Left ventricle myocardium inferior (tissue), 1 donor: ENCODE results near the gene PFDN1. TPM values are rescaled to one million over a fixed set of nuclear protein-coding genes. Genes with fewer than 3 reads are reported as not detected.
A peak's percentile ranks its signal among the peaks of the same experiment; 100 is the strongest.

Source experiments
- DNase-seq: peaks from one replicate; pipeline ENCODE4 v3.0.0-alpha.2; 2020
- H3K27ac ChIP-seq: fragments of 200-600 bp; replicated peaks from 2 replicates; pipeline ENCODE4 v1.8.0; 2021
- H3K27me3 ChIP-seq: fragments of 200-600 bp; 2 replicates; pipeline ENCODE4 v1.8.0; 2021; ENCODE audit warnings: low read depth
- H3K36me3 ChIP-seq: fragments of 200-600 bp; 2 replicates; pipeline ENCODE4 v1.8.0; 2021
- H3K4me1 ChIP-seq: fragments of 200-600 bp; 2 replicates; pipeline ENCODE4 v1.8.0; 2021
- H3K4me3 ChIP-seq: fragments of 200-600 bp; 2 replicates; pipeline ENCODE4 v1.8.0; 2021; ENCODE audit warnings: mild to moderate bottlenecking, moderate library complexity
- H3K9me3 ChIP-seq: fragments of 200-600 bp; replicated peaks from 2 replicates; pipeline ENCODE4 v1.8.0; 2021
- intact Hi-C: fragments of 100-400 bp; cut with micrococcal nuclease; formaldehyde crosslinking; loops from one replicate; pipeline ENCODE4 v1.11.0; 2022
- total RNA-seq: library from RNA; stranded (reverse); fragmentation: NEBNext Ultra II Directional; extraction: Animal tissue kit (Norgen Biotek cat#: 25700); gene quantifications from one replicate; pipeline ENCODE4 v1.2.1, GENCODE V29; 2021
- TF ChIP-seq, protein P1 (sequence below): fragments of 200-600 bp; IDR thresholded peaks from 2 replicates; pipeline ENCODE4 v1.8.0; 2021; ENCODE audit warnings: antibody characterized with exemption, mild to moderate bottlenecking, borderline replicate concordance
- donor health status: DM: no; HTN: yes; CAD: no; lungs with severe emphysema.

PFDN1 gene
- total RNA-seq, 1 donor from 2014 or later, result 68.7 TPM

GRCh38 chr5:140251527-140251973 is 51.4 kb downstream of the PFDN1 start:
- Histone ChIP-seq H3K4me1 (peaks cover 92% of the 10 kb centered on the region), H3K27ac (peak overlapping the region; percentile 44)
- no peak for DNase-seq

GRCh38 chr5:140250386-140250785 is 52.5 kb downstream of the PFDN1 start:
- H3K4me1 ChIP-seq, result peaks cover 92% of the 10 kb centered on the region

More at GRCh38 chr5:140251527-140251973, 51.4 kb downstream of the PFDN1 start:
- H3K27me3 ChIP-seq, result no peaks in the 10 kb centered on the region
- no peak overlapping the region for H3K4me3 ChIP-seq
- no peaks in the 10 kb centered on the region for H3K9me3 ChIP-seq
- intact Hi-C loops, result no loop called here
- TF ChIP-seq, protein P1, sequence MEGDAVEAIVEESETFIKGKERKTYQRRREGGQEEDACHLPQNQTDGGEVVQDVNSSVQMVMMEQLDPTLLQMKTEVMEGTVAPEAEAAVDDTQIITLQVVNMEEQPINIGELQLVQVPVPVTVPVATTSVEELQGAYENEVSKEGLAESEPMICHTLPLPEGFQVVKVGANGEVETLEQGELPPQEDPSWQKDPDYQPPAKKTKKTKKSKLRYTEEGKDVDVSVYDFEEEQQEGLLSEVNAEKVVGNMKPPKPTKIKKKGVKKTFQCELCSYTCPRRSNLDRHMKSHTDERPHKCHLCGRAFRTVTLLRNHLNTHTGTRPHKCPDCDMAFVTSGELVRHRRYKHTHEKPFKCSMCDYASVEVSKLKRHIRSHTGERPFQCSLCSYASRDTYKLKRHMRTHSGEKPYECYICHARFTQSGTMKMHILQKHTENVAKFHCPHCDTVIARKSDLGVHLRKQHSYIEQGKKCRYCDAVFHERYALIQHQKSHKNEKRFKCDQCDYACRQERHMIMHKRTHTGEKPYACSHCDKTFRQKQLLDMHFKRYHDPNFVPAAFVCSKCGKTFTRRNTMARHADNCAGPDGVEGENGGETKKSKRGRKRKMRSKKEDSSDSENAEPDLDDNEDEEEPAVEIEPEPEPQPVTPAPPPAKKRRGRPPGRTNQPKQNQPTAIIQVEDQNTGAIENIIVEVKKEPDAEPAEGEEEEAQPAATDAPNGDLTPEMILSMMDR, result no peak
- H3K36me3 ChIP-seq, result peaks cover 12% of the 10 kb centered on the region

GRCh38 chr5:140249536-140249935 is 53.4 kb downstream of the PFDN1 start:
- Histone ChIP-seq H3K9me3 (no peaks in the 10 kb centered on the region), H3K27me3 (no peaks in the 10 kb centered on the region), H3K36me3 (peaks cover 22% of the 10 kb centered on the region), H3K4me3 (no peak overlapping the region), H3K27ac (no peak overlapping the region), H3K4me1 (peaks cover 95% of the 10 kb centered on the region)
- no peak for DNase-seq
- TF ChIP-seq, protein P1, result no peak
- intact Hi-C loops, result no loop called here

More at GRCh38 chr5:140250386-140250785, 52.5 kb downstream of the PFDN1 start:
- H3K27me3 ChIP-seq, result no peaks in the 10 kb centered on the region
- no peak for DNase-seq
- H3K9me3 ChIP-seq, result no peaks in the 10 kb centered on the region
- H3K36me3 ChIP-seq, result peaks cover 15% of the 10 kb centered on the region
- H3K27ac ChIP-seq, result no peak overlapping the region
- TF ChIP-seq, protein P1, result no peak
- no peak overlapping the region for H3K4me3 ChIP-seq
- intact Hi-C loops, result no loop called here

- Histone ChIP-seq H3K36me3 (peaks cover 24% of the 10 kb centered on the region), H3K9me3 (no peaks in the 10 kb centered on the region), H3K27ac (no peak overlapping the region), H3K4me3 (no peak overlapping the region), H3K4me1 (peaks cover 95% of the 10 kb centered on the region), H3K27me3 (no peaks in the 10 kb centered on the region)
- TF ChIP-seq, protein P1, result no peak
- no peak for DNase-seq
- intact Hi-C loops, result no loop called here
Observed at GRCh38 chr5:140248414-140248813, 54.5 kb downstream of the PFDN1 start.

GRCh38 chr5:140246378-140247122 is 56.4 kb downstream of the PFDN1 start:
- Histone ChIP-seq H3K9me3 (no peaks in the 10 kb centered on the region), H3K4me3 (no peak overlapping the region), H3K36me3 (peaks cover 24% of the 10 kb centered on the region), H3K4me1 (peaks cover 95% of the 10 kb centered on the region), H3K27ac (peak overlapping the region; percentile 92), H3K27me3 (no peaks in the 10 kb centered on the region)
- TF ChIP-seq, protein P1, result no peak
- DNase-seq, result peak; percentile 47
- intact Hi-C loops, result no loop called here
